ENCODE results near the gene GRXCR2.
"Not testable (repeated sequence)": the region's sequence is repeated elsewhere in the genome, so short reads cannot be mapped to it uniquely, and the experiment has no call there.

Gene GRXCR2

DNA sequence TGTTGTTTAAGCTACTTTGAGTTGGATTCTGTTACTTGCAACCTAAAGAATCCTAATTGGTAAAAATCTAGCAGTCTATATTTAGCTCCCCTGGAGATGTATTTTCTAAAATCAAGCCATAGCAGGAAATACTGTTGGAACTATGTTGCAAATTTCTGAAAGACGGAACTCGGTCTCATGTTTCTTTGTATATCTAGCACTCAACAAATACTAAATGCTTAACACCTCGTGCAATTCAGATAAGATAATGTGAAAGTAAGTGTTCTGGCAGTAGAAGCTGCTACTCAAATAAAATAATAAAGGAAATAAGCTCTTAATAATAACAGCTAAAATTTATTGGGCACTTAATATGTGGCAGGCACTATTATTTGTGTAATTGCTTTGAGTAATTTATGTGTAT lies 26.7 kb downstream of the GRXCR2 start:
- no peak for DNase-seq (ENCODE audit: low read depth)
- no peak overlapping the region for H3K4me3 ChIP-seq (ENCODE audit: low read depth, low read length)

DNA sequence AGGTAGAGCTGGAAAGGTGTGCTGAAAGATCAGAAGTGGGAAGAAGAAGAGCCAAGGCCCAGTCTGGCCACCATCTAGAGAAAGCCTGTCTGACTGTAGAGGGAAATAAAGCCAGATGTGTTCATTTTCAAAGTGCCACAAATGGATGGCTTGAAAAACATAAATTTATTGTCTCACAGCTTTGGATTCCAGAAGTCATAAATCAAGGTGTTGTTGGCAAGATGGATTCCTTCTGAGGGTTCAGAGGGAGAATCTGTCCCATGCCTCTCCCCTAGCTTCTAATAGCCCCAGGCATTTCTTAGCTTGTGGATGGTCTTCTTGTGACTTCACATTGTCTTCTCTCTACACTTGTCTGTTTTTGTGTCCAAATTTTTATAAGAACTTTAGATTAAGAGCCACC lies 31.5 kb downstream of the GRXCR2 start:
- H3K4me3 ChIP-seq (ENCODE audit: low read depth, low read length): no peak overlapping the region
- DNase-seq (ENCODE audit: low read depth): no peak

GRCh38 chr5:145840458-145841132 lies 32.2 kb downstream of the GRXCR2 start:
- no peak for DNase-seq (ENCODE audit: low read depth)
- H3K4me3 ChIP-seq (ENCODE audit: low read depth, low read length): no peak overlapping the region

GRCh38 chr5:145838276-145838675 lies 34.5 kb downstream of the GRXCR2 start:
- no peak overlapping the region for H3K4me3 ChIP-seq (ENCODE audit: low read depth, low read length)
- no peak for DNase-seq (ENCODE audit: low read depth)

- not testable (repeated sequence) for H3K4me3 ChIP-seq (ENCODE audit: low read depth, low read length)
These were observed 36.6 kb downstream of the GRXCR2 start for GRCh38 chr5:145836241-145836640.

DNA sequence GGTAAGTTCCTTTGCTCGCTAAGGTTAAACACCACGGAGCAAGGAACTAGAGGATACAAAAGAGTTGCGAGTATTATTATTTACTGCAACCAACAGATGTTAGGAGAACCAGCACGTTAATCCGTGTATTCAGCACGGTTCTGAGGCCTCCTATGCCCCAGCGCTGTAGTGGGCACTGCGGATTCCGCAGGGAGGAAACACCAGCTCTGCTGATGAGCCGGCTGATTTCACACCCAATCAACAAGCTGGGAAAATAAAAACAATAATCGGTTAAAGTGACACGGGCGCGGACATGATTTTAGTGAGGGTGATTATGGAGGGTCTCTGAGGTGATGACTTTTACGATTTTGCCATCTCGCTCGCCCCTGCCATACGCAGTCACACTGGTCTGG lies 37.0 kb downstream of the GRXCR2 start:
- DNase-seq (ENCODE audit: low read depth): no peak
- peak overlapping the region; percentile 62 for H3K4me3 ChIP-seq (ENCODE audit: low read depth, low read length)

More at GRCh38 chr5:145836241-145836640, 36.6 kb downstream of the GRXCR2 start:
- not testable (repeated sequence) for DNase-seq (ENCODE audit: low read depth)

GRCh38 chr5:145834917-145835847 lies 37.6 kb downstream of the GRXCR2 start, which contains the start of gene PRELID2:
Gene PRELID2 (minus strand): TSS chr5:145835342. CDS start chr5:145835251, 91 bp downstream.
- peak; percentile 71 for DNase-seq (ENCODE audit: low read depth)
- H3K4me3 ChIP-seq (ENCODE audit: low read depth, low read length): peak within 1 kb of the TSS; percentile 62

DNA sequence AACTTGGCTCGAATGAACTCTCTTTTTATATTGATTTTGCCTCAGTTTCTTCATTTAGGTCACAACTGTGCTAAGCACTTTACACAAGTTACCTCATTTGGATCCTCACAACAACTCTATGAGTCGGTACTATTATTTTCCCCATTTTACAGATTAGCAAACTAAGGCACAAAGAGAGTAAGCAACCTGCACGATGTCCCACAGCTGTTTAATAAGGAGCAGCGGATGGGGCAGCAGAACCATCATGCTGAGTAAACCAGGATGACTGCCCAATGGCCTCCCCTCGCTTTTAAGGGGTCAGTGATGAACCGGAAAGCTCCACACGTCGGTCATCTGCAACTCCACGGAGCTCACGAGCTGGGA lies 38.3 kb downstream of the GRXCR2 start:
- no peak for DNase-seq (ENCODE audit: low read depth)
- H3K4me3 ChIP-seq (ENCODE audit: low read depth, low read length): peak overlapping the region; percentile 62

- no peak for DNase-seq (ENCODE audit: low read depth)
- no peak overlapping the region for H3K4me3 ChIP-seq (ENCODE audit: low read depth, low read length)
These were observed 39.1 kb downstream of the GRXCR2 start for GRCh38 chr5:145833631-145834200.

GRCh38 chr5:145830594-145830993 lies 42.2 kb downstream of the GRXCR2 start:
- no peak for DNase-seq (ENCODE audit: low read depth)
- no peak overlapping the region for H3K4me3 ChIP-seq (ENCODE audit: low read depth, low read length)

GRCh38 chr5:145829708-145830361 lies 43.0 kb downstream of the GRXCR2 start:
- DNase-seq (ENCODE audit: low read depth): no peak
- H3K4me3 ChIP-seq (ENCODE audit: low read depth, low read length): no peak overlapping the region

GRCh38 chr5:145826895-145827674 lies 45.7 kb downstream of the GRXCR2 start:
- no peak overlapping the region for H3K4me3 ChIP-seq (ENCODE audit: low read depth, low read length)
- no peak for DNase-seq (ENCODE audit: low read depth)

GRCh38 chr5:145825751-145826180 lies 47.0 kb downstream of the GRXCR2 start:
- no peak for DNase-seq (ENCODE audit: low read depth)
- no peak overlapping the region for H3K4me3 ChIP-seq (ENCODE audit: low read depth, low read length)

- DNase-seq (ENCODE audit: low read depth): no peak
- H3K4me3 ChIP-seq (ENCODE audit: low read depth, low read length): no peak overlapping the region
These were observed 48.8 kb downstream of the GRXCR2 start for GRCh38 chr5:145824040-145824439.

- no peak for DNase-seq (ENCODE audit: low read depth)
- no peak overlapping the region for H3K4me3 ChIP-seq (ENCODE audit: low read depth, low read length)
These were observed 54.2 kb downstream of the GRXCR2 start for GRCh38 chr5:145818604-145819003.

- H3K4me3 ChIP-seq (ENCODE audit: low read depth, low read length): no peak overlapping the region
- DNase-seq (ENCODE audit: low read depth): no peak
These were observed 59.9 kb downstream of the GRXCR2 start for GRCh38 chr5:145812877-145813276.

DNA sequence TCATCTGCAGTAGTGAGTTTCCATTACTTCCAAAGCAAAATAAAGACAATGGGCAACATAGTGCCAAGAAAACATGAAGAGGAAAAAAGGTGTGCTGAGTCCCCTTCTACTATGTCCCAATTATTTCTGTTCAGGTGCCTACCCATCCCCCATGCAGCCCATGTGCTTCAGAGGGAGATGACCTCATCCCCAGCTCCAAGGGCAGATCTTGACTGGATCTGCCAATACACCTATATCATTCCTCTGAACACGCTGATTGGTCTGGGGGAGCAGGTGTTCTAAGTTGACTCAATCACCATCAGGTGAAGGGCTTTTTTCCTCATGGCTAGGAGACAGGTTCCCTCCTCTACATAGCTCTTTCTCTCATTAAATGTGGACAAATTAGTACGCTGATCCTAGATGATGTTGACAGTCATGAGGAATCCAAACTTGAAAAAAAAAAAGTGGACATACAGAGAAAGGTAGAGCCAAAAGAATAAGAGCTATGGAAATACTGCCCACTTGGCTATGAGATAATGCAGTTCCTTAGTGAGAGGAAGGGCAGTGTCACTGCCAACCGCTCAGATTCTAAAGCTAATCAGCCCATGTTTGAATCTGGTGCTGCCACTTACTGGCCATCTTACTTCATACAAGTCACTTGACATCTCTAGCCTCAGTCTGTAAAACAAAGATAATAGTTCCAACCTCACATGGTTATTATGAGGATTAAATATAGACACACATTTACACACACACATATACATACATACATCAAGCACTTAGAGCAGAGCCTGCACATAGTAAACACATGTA lies 60.8 kb downstream of the GRXCR2 start:
- no peak for DNase-seq (ENCODE audit: low read depth)
- no peak overlapping the region for H3K4me3 ChIP-seq (ENCODE audit: low read depth, low read length)
